GM18508 (cell line): ENCODE results near the gene RAI1.

Source experiments
- ATAC-seq: cut with Tn5 transposase; IDR thresholded peaks from one replicate; pipeline ENCODE4 v1.9.1; 2021; ENCODE audit warnings: moderate number of reproducible peaks; ENCODE audit not compliant: insufficient read depth, unreplicated experiment

The RAI1 gene

GRCh38 chr17:17810084-17810894 is 129.0 kb downstream of the RAI1 start:
- no peak for ATAC-seq

DNA sequence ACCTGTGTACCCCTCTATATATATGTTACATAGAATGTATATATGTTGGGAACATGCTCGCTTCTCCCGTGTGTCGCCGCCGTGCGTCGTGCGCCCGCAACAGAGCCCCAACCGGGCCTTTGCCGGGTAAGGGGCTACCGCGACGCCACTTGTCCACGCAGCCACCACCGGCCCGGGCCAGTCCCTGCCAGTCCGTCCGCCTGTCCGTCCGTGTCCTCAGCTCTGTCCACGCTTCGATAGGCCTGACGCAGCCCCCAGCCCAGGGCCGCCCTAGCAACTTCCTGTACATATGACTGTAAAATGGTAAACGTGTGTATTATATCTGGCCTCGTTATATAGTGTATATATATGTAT is 129.6 kb downstream of the RAI1 start:
- no peak for ATAC-seq

DNA sequence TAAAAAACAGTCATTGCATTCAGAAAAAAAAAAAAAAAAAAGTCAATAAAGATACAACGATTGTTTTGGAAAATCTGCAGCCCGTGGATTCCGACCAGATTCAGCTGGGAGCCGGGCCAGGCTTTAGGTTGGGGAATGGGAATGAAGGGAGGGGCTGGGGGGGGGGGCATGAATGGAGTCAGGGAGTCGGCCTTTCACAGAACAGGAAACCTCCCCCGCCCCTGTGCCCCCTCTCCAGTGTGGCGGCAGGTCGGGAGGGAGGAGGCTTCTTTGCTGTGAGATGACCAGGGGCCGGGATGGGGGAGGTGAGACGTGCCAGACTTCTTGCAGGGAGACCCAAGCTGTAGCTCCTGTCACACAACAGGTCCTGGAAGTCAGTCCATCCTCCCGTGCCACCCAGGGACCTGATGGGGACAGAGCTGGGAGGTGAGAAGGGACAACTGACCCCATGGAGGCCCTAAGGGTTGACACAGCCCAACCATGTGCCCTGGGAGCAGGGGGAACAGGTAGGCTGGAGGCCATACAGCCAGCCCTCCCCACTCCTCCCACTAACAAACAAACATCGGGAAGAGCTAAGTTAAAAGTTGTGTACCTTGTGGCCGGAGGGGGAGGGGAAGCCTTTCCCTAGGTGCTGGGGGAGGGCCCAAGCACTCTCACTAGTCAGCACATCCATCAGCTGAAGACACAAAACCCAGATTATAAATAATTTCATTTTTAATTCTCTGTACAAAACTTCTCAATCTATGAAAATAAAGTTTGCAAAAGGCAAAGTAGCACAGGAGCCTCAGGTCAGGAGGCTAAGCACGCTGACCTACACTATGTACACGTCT is 130.3 kb downstream of the RAI1 start:
- no peak for ATAC-seq

DNA sequence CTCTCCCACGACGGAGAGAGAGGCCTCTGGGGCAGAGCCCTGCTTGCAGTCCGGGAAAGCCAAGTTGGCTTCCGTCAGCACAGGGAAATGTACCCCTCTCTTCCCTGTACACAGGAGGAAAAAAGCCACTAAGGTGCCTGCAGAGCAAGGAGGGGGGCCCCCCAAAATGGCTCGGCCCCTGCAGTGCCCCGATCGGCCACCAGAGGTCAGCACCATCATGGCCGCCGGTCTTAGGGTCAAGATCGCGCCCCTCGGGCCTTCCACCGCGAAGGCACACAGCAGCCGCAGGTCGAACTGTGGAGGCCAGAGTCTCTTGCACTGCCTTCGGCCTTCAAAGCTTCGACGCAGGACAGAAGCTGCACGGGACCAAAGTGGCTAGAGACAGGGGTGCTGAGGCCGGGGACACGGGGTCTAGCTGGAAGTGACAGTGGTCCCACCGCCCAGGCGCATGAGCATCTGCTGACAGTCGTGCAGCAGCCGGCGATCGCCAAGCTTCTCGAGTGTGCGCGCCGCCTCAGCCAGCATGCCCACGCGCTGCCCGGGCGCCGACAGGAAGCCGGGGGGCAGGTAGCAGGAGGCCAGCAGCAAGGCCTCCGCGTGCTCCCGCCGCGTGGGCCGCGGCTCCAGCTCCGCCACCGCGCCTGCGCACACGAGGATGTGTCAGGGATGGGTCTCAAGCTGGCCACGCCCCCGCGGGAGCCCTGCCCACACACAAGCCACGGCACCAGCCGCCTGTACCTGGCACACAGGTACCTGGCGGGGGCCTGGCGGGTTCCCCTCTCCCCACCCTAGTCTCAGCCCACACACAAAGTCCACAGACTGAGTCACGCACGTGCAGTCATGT is 131.2 kb downstream of the RAI1 start:
- ATAC-seq: no peak

GRCh38 chr17:17813055-17813724 is 131.9 kb downstream of the RAI1 start:
- no peak for ATAC-seq

DNA sequence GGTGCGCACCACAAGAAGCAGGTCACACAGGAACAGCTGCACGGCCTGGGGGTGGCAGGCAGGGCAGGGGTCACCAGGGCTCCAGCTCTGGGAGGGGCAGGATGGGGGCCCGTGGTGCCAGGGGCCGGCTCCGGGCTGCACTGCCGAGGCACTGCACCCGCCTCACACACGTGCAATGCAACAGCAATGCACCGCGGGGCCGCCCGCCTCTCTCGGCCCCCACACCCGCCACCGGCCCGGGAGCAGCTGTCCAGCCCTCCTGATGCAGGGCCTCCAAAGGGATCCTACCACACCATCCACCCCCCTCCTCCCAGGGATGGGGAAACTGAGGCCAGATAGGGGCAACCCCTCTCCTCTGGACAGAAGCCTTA is 132.5 kb downstream of the RAI1 start:
- no peak for ATAC-seq

DNA sequence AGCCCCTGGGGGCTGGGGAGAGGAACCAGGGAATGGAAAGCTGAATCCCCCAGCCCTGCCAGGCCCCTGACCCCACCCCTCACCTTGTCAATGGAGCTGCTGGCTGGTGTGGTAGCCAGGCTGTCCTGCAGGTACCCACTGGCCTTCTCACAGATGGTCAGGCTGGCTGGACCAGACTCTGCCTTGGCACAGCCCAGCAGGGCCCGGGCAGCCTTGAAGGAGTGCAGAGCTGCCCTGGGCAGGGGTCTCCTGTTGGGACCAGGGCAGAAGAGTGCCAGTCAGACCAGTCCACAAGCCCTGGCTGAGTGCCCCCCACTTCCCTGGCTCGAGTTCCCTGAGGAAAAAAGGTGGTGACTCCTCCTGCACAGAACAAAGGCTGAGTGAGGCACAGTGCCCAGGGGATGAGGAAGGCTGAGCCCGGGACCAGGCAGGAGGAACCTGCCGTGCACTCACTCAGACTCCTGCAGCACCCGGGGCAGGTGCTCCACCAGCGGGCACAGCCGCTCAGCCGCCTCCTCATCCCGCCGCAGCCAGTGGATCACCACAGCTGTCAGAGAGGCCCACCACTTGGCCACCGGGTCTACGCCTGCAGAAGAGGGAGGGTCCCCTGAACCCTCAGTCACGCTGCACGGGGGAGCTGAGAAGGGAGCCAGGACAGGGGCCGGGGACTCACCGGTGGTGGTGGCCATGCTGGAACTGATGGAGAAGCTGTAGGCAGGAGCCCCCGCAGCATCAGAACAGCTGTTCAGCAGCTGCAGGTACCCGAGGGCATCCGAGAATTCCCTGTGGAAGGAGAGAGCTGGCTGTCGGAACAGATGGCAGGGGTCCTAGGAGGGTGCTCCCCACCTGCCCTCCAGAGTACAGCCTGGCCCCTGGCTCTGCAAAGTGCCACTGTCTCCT is 133.2 kb downstream of the RAI1 start:
- ATAC-seq: no peak

GRCh38 chr17:17815062-17815406 is 133.8 kb downstream of the RAI1 start:
- ATAC-seq: no peak

DNA sequence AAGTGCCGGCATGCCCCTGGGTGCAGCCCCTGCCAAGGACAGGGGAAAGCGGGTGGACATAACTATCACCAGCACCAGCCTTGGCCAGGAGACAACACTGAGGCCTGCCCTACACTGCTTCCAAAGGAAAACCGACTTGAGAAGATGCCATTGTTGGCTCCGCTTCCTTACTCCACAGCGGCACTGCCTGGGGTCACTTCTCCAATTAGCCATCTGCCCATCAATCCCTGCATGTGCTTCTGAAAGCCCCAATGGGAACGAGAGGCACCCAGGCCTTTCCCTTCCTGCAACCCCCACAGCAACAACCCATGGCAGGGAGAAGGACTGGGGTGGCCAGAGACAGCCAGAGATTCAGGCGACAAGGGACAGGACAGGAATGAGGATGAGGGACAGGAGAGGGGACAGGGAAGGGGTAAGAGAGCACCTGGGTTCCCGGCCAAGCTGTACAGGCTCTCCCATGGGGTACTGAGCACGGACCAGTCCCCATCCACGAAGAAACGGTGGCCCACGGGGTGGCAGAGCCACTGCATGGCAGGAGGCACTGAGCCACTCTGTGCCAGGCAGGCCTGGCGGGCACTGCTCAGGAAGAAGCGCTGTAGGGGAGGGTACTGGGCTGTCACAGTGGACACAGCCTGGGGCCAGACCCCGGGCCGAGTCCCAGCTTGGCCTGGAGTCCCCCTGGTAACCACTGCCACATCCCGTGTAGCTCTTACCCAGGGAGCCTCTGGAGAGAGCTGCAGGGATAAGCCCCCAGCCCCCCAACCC is 134.4 kb downstream of the RAI1 start:
- no peak for ATAC-seq

DNA sequence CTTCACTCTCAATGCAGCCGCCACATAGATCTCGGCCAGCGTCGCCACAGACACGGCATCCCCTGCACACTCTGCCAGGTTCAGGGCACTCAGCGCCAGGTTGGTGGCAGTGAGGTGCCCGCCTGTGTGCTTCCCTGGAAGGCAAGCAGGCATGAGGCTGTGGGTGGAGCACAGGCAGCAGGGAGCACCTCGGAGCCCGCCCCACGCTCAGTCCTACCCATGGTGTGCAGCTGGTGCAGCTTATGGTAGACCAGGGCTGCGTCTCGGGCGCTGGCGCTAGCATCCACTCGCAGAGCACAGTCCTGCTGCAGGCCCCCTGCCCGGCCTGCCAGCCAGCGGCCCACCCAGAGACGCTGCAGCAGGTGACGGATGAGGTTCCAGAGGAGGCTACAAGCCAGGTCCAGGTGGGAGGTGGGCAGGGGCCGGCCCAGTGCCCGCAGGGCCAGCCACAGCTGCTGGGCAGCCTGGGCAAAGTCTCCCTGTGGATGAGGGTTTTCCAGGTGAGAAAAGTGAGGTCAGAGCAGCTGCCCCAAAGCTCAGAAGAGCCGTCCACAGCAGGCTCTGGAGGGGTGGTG is 135.1 kb downstream of the RAI1 start:
- no peak for ATAC-seq

DNA sequence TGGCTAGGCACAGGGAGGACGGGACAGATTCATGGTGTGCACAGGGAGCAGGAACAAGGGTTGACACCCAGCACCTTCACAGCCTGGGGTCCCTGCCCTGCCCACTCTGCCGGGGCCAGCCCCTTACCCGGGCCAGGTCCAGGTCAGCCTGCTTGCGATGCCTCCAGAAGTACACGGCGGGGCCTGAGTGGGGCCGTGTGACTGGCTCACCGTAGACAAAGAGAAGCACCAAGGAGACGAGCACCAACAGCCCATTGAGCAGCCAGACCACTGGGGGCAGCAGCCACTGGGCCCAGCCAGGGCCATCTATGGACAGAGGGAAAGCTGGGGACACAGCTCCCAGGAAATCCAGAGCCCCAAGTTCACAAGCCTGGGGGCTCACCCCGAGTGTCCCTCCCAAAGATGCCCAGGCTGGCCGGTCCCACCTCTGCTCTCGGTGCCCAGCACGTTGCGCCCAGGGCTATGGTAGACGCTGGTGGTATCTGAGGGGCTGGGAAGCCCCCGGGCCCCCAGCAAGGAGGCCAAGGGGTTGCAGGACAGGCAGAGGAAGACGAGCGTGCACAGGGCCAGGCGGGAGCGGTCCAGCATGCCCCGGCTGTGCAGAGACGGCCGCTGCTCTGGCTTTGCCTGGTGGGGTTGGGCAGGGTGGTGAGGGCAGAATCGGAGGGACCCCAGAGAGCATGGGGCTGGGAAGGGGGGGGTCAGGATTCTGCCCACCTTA is 135.7 kb downstream of the RAI1 start:
- ATAC-seq: no peak

GRCh38 chr17:17817552-17817947 is 136.3 kb downstream of the RAI1 start:
- no peak for ATAC-seq

DNA sequence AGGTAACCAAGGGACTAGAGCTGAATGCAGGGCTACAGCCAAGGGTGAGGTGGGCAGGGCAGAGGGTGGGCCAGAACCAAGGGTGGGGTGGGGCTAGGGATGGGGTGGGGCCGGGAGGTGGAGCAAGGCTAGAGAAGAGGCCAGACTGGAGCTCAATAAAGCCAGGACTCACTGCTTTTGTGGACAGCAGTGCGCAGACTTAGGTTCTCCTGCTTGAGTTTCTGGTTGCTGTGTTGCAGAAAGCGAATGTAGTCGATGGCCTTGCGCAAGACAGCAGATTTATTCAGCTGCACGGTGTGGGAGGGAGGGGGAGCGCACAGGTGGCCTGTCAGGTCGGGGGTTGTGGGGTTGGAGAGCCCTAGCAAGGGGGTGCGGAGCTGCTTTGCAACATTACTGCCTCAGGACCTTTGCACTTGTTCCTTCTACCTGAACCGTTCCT is 136.8 kb downstream of the RAI1 start:
- ATAC-seq: no peak

GRCh38 chr17:17819111-17819510 is 137.9 kb downstream of the RAI1 start:
- ATAC-seq: no peak

DNA sequence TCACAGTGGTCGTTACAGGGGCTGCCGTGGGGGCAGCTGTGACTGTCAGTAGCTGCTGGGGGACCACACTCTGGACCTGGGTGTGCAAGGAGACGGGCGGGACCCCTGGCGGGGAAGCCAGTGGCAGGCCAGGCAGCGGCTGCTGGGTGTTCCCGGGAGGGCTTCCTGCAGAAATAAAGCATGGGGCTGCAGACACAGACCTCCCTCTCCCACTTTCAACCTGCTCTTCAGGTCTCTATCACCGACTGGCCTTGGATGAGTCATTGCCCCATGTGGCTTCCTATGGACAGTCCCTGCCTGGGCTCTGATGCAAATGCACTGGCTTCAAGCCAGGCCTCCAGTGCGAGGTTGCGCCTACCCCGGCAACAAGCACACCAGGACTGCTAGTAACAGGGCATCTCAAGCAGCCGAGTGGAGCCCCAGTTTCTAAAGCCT is 138.3 kb downstream of the RAI1 start:
- no peak for ATAC-seq

DNA sequence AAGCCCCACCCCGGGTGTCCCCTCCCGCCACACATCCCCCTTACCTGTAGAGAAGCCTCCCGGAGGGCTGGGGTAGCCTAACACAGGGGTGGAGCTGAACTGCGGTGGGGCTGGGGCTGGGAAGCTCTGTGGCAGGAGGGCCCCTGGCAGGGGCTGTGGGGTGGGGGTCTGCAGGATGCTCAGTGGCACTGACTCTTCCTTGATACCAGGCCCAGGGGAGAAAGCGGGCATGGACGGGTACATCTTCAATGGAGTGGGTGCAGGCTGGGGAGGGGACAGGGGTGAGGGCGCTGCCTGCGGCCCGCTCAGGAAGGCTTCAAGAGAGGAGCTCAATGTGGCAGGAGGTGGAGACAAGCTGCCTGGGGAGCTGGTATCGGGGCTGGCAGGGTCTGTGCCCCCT is 138.8 kb downstream of the RAI1 start:
- no peak for ATAC-seq

- ATAC-seq: no peak
Observed at GRCh38 chr17:17820463-17821158, 139.4 kb downstream of the RAI1 start.
